GM21515 (cell line): ENCODE results near the gene ARHGEF4.

Experiments used
- ATAC-seq: cut with Tn5 transposase; IDR thresholded peaks from one replicate; pipeline ENCODE4 v1.9.1; 2021; ENCODE audit not compliant: unreplicated experiment

Gene ARHGEF4

GRCh38 chr2:131035112-131035825 lies 198.6 kb downstream of the ARHGEF4 start:
- no peak for ATAC-seq

GRCh38 chr2:131035826-131036231 lies 199.1 kb downstream of the ARHGEF4 start:
- ATAC-seq, result no peak

- no peak for ATAC-seq
Observed at GRCh38 chr2:131036269-131036668, 199.6 kb downstream of the ARHGEF4 start.

GRCh38 chr2:131036696-131037397 lies 200.1 kb downstream of the ARHGEF4 start:
- ATAC-seq, result no peak

- no peak for ATAC-seq
Observed at GRCh38 chr2:131037398-131038257, 200.9 kb downstream of the ARHGEF4 start.

GRCh38 chr2:131038258-131039100 lies 201.8 kb downstream of the ARHGEF4 start:
- no peak for ATAC-seq

GRCh38 chr2:131039101-131039440 lies 202.4 kb downstream of the ARHGEF4 start:
- no peak for ATAC-seq

- no peak for ATAC-seq
Observed at GRCh38 chr2:131039535-131039907, 202.8 kb downstream of the ARHGEF4 start.

GRCh38 chr2:131039908-131040660 lies 203.4 kb downstream of the ARHGEF4 start:
- no peak for ATAC-seq

GRCh38 chr2:131040661-131041401 lies 204.1 kb downstream of the ARHGEF4 start:
- ATAC-seq, result no peak

GRCh38 chr2:131041402-131042147 lies 204.9 kb downstream of the ARHGEF4 start:
- ATAC-seq, result no peak

- no peak for ATAC-seq
Observed at GRCh38 chr2:131042148-131042775, 205.5 kb downstream of the ARHGEF4 start.

GRCh38 chr2:131043199-131044074 lies 206.7 kb downstream of the ARHGEF4 start:
- ATAC-seq, result no peak

- no peak for ATAC-seq
Observed at GRCh38 chr2:131044075-131044756, 207.5 kb downstream of the ARHGEF4 start.

- ATAC-seq, result no peak
Observed at GRCh38 chr2:131044757-131045150, 208.0 kb downstream of the ARHGEF4 start.

GRCh38 chr2:131045286-131046027 lies 208.7 kb downstream of the ARHGEF4 start:
- no peak for ATAC-seq
